ENCODE data around the gene GPAM. TPM values are rescaled to one million over a fixed set of nuclear protein-coding genes. Genes with fewer than 3 reads are reported as not detected.

GPAM gene
- total and polyA plus RNA-seq, 10 of the 15 experiments (the other 5 are each of a cell fraction or from before 2014, with no cell fraction given), result 3.3 to 9.4 (median 7.4) TPM

DNA sequence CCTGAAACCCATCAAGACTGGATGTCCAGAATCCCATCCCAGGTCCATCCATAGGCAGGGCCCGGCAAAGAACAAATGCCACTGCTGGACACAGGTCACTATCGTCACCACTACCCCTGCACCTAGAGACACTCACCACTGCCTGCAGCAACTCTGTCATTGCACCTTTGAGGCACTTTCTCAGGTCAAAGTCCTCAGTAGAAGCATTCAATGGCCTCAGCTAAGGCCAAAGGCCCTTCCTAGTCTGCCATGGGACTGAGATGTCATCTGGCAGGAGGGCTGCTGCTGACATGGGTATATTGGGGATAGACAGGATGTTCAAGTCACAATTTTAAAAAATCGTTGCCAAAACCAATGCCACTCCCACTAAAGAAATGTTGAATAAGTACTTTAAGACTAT lies 58.7 kb downstream of the GPAM start:
- no peaks in the 10 kb centered on the region for H3K36me3 ChIP-seq (ENCODE audit: control insufficient read depth in 2 of 2, insufficient read depth in 2 of 2, low read length in 1 of 2)

More for the DNA sequence above, 58.7 kb downstream of the GPAM start:
- intact Hi-C loops (cut with micrococcal nuclease; ENCODE audit: unreplicated experiment) (no loop called here), in situ Hi-C loops (cut with MboI) (loop anchor here (25.0 kb wide), 2 partner anchors 1513 to 1813 kb away; partner anchors contain the start of gene SMNDC1)
- Histone ChIP-seq H3K4me2 (ENCODE audit: control insufficient read depth, insufficient read depth) (no peak overlapping the region), H3K4me1 (ENCODE audit: control insufficient read depth, insufficient read depth, low read length) (no peaks in the 10 kb centered on the region), H3K9ac (ENCODE audit: control insufficient read depth, insufficient read depth, low read length) (no peak overlapping the region), H3K4me3 (no peak overlapping the region), H2AFZ (ENCODE audit: control insufficient read depth, low read depth, low read length) (no peak overlapping the region), H3K79me2 (ENCODE audit: control insufficient read depth, insufficient read depth, low read length) (no peaks in the 10 kb centered on the region), H3K27me3 (replicated peaks in 1 of 2; ENCODE audit: control insufficient read depth in 2 of 2, insufficient read depth in 2 of 2, low read length in 1 of 2) (peaks cover 0 to 2% of the 10 kb centered on the region in 2 experiments; a peak in 2 of 4 replicates), H4K20me1 (ENCODE audit: control insufficient read depth, insufficient read depth) (no peaks in the 10 kb centered on the region), H3K27ac (ENCODE audit: control insufficient read depth, insufficient read depth) (no peak overlapping the region), H3K9me3 (replicated peaks; ENCODE audit: control insufficient read depth, insufficient read depth, low read length) (no peaks in the 10 kb centered on the region)
- RAD21 ChIA-PET (ENCODE audit: unreplicated experiment), result no interaction called here
- DNase-seq (ENCODE audit: low read depth, low spot score), result no peak
- POLR2A ChIA-PET, result no interaction called here
- no peak for FAIRE-seq
- CTCF ChIA-PET, result interaction anchor here (1.6 to 6.6 kb wide), 2 partner anchors 9 to 13 kb away, joined by 12 to 50 read pairs; no protein-coding TSS in a partner anchor
- TF ChIP-seq BHLHE40 (IDR thresholded peaks at IDR 0.05; ENCODE audit: borderline replicate concordance in 1 of 2, low read depth in 2 of 2, low read length in 1 of 2) (no peak), CBFB (IDR thresholded peaks at IDR 0.05; ENCODE audit: low read depth) (no peak), SMAD5 (IDR thresholded peaks at IDR 0.05; ENCODE audit: low read depth) (no peak), MEF2B (IDR thresholded peaks at IDR 0.05; ENCODE audit: partially characterized antibody, poor library complexity, severe bottlenecking) (no peak), SKIL (IDR thresholded peaks at IDR 0.05; ENCODE audit: low read depth, poor library complexity, severe bottlenecking) (no peak), KLF5 (IDR thresholded peaks at IDR 0.05; ENCODE audit: partially characterized antibody) (no peak), JUNB (IDR thresholded peaks at IDR 0.05) (no peak), NR2F1 (conservative IDR thresholded peaks at IDR 0.05) (no peak)
- no TSS peak for BruUV-seq (replicated peaks)
- 0% methylated on average over 3 of the region's 3 CpGs for WGBS (ENCODE audit: insufficient coverage, insufficient replicate concordance, low lambda C conversion rate, missing lambda C conversion rate)
- ATAC-seq, result no peak
- SMC1A ChIA-PET (ENCODE audit: uncharacterized antibody, unreplicated experiment), result interaction anchor here (0.6 kb wide), 1 partner anchor 387 kb away, joined by 4 read pairs; no protein-coding TSS in a partner anchor
